Loucy (cell line): ENCODE results near the gene RHCG.

Source experiments
- EZH2phosphoT487 ChIP-seq: fragments of 200-600 bp; IDR thresholded peaks from 2 replicates; pipeline ENCODE4 v1.6.1; 2018; ENCODE audit warnings: antibody characterized with exemption, mild to moderate bottlenecking, moderate library complexity, borderline replicate concordance
- TF ChIP-seq, protein P1 (sequence below): fragments of 200-600 bp; sonication (generic); conservative IDR thresholded peaks from 2 replicates; pipeline ENCODE4 v1.5.1; 2014; ENCODE audit warnings: mild to moderate bottlenecking, antibody characterized with exemption, low read length

DNA sequence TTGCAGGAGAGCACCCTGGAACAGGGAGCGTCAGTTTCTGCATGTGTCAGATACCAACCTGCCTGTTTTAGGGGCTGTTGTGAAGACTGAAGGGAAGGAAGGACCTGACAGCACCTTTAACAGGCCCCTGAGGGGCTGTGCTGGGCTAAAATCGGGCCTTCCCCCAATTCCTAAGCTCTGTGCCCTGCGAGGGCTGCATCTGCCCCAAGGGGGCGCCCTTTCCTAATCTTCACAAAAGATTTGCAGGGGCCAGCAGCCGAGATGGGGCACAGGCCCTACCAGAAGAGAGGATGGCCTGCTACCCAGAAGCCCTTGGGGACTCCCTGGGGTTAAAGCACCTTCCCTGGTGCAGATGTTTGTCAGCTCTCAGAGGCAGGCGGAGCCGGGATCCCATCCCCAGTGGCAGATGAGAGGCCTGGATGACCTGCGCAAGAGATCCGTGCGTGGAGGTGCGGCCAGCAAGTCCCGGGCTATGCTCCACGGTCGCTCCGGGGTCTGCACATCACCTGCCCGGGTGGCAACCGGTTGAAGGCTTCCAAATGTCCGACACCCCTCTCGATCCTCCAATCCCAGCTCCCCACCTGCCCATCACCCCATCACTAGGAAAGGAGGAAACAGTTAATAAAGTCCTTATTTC, 53.6 kb downstream of the RHCG start:
- TF ChIP-seq, protein P1, sequence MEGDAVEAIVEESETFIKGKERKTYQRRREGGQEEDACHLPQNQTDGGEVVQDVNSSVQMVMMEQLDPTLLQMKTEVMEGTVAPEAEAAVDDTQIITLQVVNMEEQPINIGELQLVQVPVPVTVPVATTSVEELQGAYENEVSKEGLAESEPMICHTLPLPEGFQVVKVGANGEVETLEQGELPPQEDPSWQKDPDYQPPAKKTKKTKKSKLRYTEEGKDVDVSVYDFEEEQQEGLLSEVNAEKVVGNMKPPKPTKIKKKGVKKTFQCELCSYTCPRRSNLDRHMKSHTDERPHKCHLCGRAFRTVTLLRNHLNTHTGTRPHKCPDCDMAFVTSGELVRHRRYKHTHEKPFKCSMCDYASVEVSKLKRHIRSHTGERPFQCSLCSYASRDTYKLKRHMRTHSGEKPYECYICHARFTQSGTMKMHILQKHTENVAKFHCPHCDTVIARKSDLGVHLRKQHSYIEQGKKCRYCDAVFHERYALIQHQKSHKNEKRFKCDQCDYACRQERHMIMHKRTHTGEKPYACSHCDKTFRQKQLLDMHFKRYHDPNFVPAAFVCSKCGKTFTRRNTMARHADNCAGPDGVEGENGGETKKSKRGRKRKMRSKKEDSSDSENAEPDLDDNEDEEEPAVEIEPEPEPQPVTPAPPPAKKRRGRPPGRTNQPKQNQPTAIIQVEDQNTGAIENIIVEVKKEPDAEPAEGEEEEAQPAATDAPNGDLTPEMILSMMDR: peak; percentile 91
- no peak for TF ChIP-seq EZH2phosphoT487
